ENCODE data around the gene S100A5. TPM values are rescaled to one million over a fixed set of nuclear protein-coding genes. Genes with fewer than 3 reads are reported as not detected.

Gene S100A5
- total and polyA plus RNA-seq, 9 of the 15 experiments (the other 6 are each of a cell fraction or from before 2014, with no cell fraction given): 0.56 to 1.4 (median 0.64) TPM; not detected in 5

DNA sequence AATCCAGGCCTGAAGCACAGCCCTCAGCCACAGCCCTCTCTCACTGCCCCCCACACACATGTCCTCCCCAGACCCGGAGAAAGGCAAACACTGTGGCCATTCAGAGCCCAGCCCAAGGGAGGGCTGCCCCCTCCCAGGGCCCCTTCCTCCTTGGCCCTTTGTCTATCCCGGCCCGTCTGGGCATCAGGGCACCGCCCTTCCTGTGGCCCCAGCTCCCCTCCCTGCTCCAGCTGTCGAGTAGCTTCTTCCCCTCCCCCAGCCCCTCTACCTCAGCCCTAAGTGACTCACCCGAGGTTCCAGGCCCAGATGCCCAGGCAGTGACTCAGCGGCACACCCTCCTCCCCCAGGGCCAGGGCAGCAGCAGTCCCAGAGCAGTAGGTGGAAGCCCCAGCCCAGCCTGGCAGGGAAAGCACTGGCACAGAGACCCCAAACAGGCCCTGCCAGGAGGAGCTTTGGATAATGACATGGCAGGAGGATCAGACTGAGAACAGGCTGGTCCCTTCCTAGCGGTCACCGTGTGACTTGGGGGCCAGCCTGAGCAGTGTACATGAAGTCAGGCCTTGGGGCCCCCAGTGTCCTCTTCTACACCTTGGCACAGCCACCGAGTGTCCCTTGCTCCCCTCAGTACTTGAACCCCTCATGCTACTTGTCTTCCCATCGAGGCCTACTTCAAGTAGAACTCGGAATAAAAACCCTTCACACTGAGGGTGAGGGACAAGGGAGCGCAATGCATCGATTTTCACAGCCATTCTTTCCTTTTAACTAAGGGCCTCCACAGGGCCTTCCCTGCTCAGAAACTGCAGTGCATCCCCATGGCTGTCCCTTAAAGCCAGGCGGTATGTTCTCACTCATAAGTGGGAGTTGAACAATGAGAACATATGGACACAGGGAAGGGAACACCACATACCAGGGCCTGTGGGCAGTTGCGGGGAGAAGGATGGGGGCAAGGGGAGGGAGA is 26.0 kb upstream of the S100A5 start (continued):
- TF ChIP-seq JUN (IDR thresholded peaks at IDR 0.05; ENCODE audit: borderline replicate concordance, low read depth, low read length): peak; percentile 99
- peak; percentile 95 for TF ChIP-seq JUN (CRISPR knock-in tag; IDR thresholded peaks at IDR 0.05; ENCODE audit: borderline replicate concordance)
- TF ChIP-seq MTA1 (IDR thresholded peaks at IDR 0.05; ENCODE audit: borderline replicate concordance): peak; percentile 79; the same call in 1 of the 2 replicates
- TF ChIP-seq, protein P1, sequence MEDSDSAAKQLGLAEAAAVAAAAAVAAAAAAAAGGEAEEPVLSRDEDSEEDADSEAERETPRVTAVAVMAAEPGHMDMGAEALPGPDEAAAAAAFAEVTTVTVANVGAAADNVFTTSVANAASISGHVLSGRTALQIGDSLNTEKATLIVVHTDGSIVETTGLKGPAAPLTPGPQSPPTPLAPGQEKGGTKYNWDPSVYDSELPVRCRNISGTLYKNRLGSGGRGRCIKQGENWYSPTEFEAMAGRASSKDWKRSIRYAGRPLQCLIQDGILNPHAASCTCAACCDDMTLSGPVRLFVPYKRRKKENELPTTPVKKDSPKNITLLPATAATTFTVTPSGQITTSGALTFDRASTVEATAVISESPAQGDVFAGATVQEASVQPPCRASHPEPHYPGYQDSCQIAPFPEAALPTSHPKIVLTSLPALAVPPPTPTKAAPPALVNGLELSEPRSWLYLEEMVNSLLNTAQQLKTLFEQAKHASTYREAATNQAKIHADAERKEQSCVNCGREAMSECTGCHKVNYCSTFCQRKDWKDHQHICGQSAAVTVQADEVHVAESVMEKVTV (CRISPR knock-in tag; IDR thresholded peaks at IDR 0.05): no peak
- TF ChIP-seq, protein P2, sequence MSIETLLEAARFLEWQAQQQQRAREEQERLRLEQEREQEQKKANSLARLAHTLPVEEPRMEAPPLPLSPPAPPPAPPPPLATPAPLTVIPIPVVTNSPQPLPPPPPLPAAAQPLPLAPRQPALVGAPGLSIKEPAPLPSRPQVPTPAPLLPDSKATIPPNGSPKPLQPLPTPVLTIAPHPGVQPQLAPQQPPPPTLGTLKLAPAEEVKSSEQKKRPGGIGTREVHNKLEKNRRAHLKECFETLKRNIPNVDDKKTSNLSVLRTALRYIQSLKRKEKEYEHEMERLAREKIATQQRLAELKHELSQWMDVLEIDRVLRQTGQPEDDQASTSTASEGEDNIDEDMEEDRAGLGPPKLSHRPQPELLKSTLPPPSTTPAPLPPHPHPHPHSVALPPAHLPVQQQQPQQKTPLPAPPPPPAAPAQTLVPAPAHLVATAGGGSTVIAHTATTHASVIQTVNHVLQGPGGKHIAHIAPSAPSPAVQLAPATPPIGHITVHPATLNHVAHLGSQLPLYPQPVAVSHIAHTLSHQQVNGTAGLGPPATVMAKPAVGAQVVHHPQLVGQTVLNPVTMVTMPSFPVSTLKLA (conservative IDR thresholded peaks at IDR 0.05): peak in 1 of 2 experiments; percentile 36; a peak in 2 of 4 replicates
- TF ChIP-seq SLC30A9 (CRISPR knock-in tag; IDR thresholded peaks at IDR 0.05): no peak
- no peak for TF ChIP-seq ATF1 (CRISPR knock-in tag; IDR thresholded peaks at IDR 0.05)
- peak; percentile 38 for TF ChIP-seq ATF1 (tag; IDR thresholded peaks at IDR 0.05)
- no peak for TF ChIP-seq ZBTB1 (CRISPR knock-in tag; IDR thresholded peaks at IDR 0.05; ENCODE audit: borderline replicate concordance, low read depth)
- TF ChIP-seq, protein P3, sequence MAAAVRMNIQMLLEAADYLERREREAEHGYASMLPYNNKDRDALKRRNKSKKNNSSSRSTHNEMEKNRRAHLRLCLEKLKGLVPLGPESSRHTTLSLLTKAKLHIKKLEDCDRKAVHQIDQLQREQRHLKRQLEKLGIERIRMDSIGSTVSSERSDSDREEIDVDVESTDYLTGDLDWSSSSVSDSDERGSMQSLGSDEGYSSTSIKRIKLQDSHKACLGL (CRISPR knock-in tag; IDR thresholded peaks at IDR 0.05; ENCODE audit: borderline replicate concordance, poor library complexity, severe bottlenecking): no peak
- TF ChIP-seq RFX7 (CRISPR knock-in tag; IDR thresholded peaks at IDR 0.05): no peak
- TF ChIP-seq CC2D1A (IDR thresholded peaks at IDR 0.05): 0 out of 2 replicates have a peak, but pooled peaks have one; percentile 45
- TF ChIP-seq, protein P4, sequence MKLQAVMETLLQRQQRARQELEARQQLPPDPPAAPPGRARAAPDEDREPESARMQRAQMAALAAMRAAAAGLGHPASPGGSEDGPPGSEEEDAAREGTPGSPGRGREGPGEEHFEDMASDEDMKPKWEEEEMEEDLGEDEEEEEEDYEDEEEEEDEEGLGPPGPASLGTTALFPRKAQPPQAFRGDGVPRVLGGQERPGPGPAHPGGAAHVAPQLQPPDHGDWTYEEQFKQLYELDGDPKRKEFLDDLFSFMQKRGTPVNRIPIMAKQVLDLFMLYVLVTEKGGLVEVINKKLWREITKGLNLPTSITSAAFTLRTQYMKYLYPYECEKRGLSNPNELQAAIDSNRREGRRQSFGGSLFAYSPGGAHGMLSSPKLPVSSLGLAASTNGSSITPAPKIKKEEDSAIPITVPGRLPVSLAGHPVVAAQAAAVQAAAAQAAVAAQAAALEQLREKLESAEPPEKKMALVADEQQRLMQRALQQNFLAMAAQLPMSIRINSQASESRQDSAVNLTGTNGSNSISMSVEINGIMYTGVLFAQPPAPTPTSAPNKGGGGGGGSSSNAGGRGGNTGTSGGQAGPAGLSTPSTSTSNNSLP (IDR thresholded peaks at IDR 0.05; ENCODE audit: borderline replicate concordance, low read depth, low read length): no peak
- no peak for TF ChIP-seq ZNF695 (CRISPR knock-in tag; IDR thresholded peaks at IDR 0.05)
- TF ChIP-seq TEAD1 (CRISPR knock-in tag; IDR thresholded peaks at IDR 0.05): peak; percentile 65 to 93
- TF ChIP-seq SUPT5H (IDR thresholded peaks at IDR 0.05): peak; percentile 38; the same call in 1 of the 2 replicates
- TF ChIP-seq, protein P5, sequence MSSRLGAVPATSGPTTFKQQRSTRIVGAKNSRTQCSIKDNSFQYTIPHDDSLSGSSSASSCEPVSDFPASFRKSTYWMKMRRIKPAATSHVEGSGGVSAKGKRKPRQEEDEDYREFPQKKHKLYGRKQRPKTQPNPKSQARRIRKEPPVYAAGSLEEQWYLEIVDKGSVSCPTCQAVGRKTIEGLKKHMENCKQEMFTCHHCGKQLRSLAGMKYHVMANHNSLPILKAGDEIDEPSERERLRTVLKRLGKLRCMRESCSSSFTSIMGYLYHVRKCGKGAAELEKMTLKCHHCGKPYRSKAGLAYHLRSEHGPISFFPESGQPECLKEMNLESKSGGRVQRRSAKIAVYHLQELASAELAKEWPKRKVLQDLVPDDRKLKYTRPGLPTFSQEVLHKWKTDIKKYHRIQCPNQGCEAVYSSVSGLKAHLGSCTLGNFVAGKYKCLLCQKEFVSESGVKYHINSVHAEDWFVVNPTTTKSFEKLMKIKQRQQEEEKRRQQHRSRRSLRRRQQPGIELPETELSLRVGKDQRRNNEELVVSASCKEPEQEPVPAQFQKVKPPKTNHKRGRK (tag; IDR thresholded peaks at IDR 0.05): no peak
- no peak for TF ChIP-seq CHD4 (IDR thresholded peaks at IDR 0.05; ENCODE audit: insufficient read depth, insufficient replicate concordance, low read depth, low read length, poor library complexity, severe bottlenecking)
- peak in 1 of 2 experiments; percentile 43; a peak in 1 of 4 replicates for TF ChIP-seq FOXA3 (CRISPR knock-in tag; conservative IDR thresholded peaks at IDR 0.05 in 1 of 2, IDR thresholded peaks at IDR 0.05 in 1 of 2)

Data from K562 (cell line).